ENCODE results near the gene CHST9.

Gene CHST9

GRCh38 chr18:26926066-26926675 is 258.9 kb downstream of the CHST9 start:
- no peak for DNase-seq
- Histone ChIP-seq H3K9me3 (no peaks in the 10 kb centered on the region), H3K4me3 (ENCODE audit: low read depth, low read length) (no peak overlapping the region), H3K27me3 (no peaks in the 10 kb centered on the region), H3K36me3 (no peaks in the 10 kb centered on the region), H3K4me1 (no peaks in the 10 kb centered on the region; the same call in 1 of the 2 replicates)
- no peak for TF ChIP-seq CTCF (IDR thresholded peaks at IDR 0.05; ENCODE audit: low read depth, low read length)

- no peak overlapping the region for H3K4me3 ChIP-seq (ENCODE audit: low read depth, low read length)
- TF ChIP-seq CTCF (IDR thresholded peaks at IDR 0.05; ENCODE audit: low read depth, low read length) = no peak
- DNase-seq = peak; percentile 13
- no peaks in the 10 kb centered on the region for H3K27me3 ChIP-seq
- H3K4me1 ChIP-seq = no peaks in the 10 kb centered on the region; the same call in 1 of the 2 replicates
- H3K9me3 ChIP-seq = no peaks in the 10 kb centered on the region
- no peaks in the 10 kb centered on the region for H3K36me3 ChIP-seq
These were observed 259.8 kb downstream of the CHST9 start for GRCh38 chr18:26925313-26925712.

GRCh38 chr18:26922313-26922712 is 262.8 kb downstream of the CHST9 start:
- Histone ChIP-seq H3K27me3 (no peaks in the 10 kb centered on the region), H3K36me3 (no peaks in the 10 kb centered on the region), H3K4me1 (no peaks in the 10 kb centered on the region; the same call in 1 of the 2 replicates), H3K9me3 (no peaks in the 10 kb centered on the region), H3K4me3 (ENCODE audit: low read depth, low read length) (no peak overlapping the region)
- TF ChIP-seq CTCF (IDR thresholded peaks at IDR 0.05; ENCODE audit: low read depth, low read length) = no peak
- no peak for DNase-seq

- Histone ChIP-seq H3K36me3 (no peaks in the 10 kb centered on the region), H3K4me1 (no peaks in the 10 kb centered on the region; the same call in 1 of the 2 replicates), H3K27me3 (no peaks in the 10 kb centered on the region), H3K9me3 (no peaks in the 10 kb centered on the region), H3K4me3 (ENCODE audit: low read depth, low read length) (no peak overlapping the region)
- no peak for TF ChIP-seq CTCF (IDR thresholded peaks at IDR 0.05; ENCODE audit: low read depth, low read length)
- DNase-seq = no peak
These were observed 264.5 kb downstream of the CHST9 start for GRCh38 chr18:26920644-26921043.

GRCh38 chr18:26919627-26920026 is 265.5 kb downstream of the CHST9 start:
- no peak for TF ChIP-seq CTCF (IDR thresholded peaks at IDR 0.05; ENCODE audit: low read depth, low read length)
- Histone ChIP-seq H3K4me1 (no peaks in the 10 kb centered on the region; the same call in 1 of the 2 replicates), H3K36me3 (no peaks in the 10 kb centered on the region), H3K9me3 (no peaks in the 10 kb centered on the region), H3K4me3 (ENCODE audit: low read depth, low read length) (no peak overlapping the region), H3K27me3 (no peaks in the 10 kb centered on the region)
- no peak for DNase-seq

GRCh38 chr18:26919201-26919600 is 265.9 kb downstream of the CHST9 start:
- Histone ChIP-seq H3K4me1 (no peaks in the 10 kb centered on the region), H3K36me3 (no peaks in the 10 kb centered on the region), H3K9me3 (no peaks in the 10 kb centered on the region), H3K4me3 (ENCODE audit: low read depth, low read length) (no peak overlapping the region), H3K27me3 (no peaks in the 10 kb centered on the region)
- no peak for DNase-seq
- no peak for TF ChIP-seq CTCF (IDR thresholded peaks at IDR 0.05; ENCODE audit: low read depth, low read length)

Data from BE2C (cell line).